Measurements from ENCODE around the gene FTO. TPM values are rescaled to one million over a fixed set of nuclear protein-coding genes. Genes with fewer than 3 reads are reported as not detected.

FTO gene
- total and polyA plus RNA-seq, 2 experiments from 2014 or later, result 46.8 to 77.7 TPM

DNA sequence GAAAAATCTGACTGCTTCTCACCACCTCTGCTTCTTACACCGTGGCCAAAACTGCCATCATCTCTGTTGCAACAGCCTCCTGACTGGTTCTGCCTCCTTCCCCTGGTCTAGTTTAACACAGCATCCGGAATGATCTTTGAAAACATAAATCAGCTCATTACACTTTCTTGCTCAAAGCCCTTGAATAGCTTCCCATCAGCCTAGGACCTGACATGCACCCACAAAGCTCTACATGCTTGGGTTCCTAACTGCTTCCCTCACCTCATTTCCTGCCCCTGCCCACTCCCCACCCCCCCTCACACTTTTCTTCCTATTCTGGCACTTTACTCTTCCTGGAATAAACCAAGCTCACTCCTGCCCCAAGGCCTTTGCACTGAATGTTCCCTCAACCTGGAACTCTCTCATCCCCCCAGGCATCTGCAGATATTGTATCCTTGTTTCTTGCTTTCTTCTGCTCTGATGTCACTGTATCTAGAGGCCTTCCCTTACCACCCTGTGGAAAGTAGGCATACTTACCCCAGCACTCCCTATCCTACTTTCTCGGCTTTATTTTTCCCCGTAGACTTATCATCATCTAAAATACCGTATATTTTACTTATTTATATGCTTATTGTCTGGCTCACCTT, 112.4 kb downstream of the FTO start:
- H4K20me1 ChIP-seq (ENCODE audit: insufficient read depth, poor library complexity, severe bottlenecking), result no peaks in the 10 kb centered on the region
- no peaks in the 10 kb centered on the region for H3K4me1 ChIP-seq (ENCODE audit: insufficient read depth)
- 87% methylated on average over 5 of the region's 5 CpGs for WGBS (ENCODE audit: low lambda C conversion rate, missing lambda C conversion rate)
- no peaks in the 10 kb centered on the region for H3K36me3 ChIP-seq (replicated peaks; ENCODE audit: insufficient read depth, low read depth)
- no peaks in the 10 kb centered on the region for H3K27me3 ChIP-seq
- no peak for DNase-seq (ENCODE audit: low spot score)
- H3K4me2 ChIP-seq, result no peak overlapping the region
- TF ChIP-seq EZH2 (IDR thresholded peaks at IDR 0.05; ENCODE audit: borderline replicate concordance), result no peak
- TF ChIP-seq, protein P1, sequence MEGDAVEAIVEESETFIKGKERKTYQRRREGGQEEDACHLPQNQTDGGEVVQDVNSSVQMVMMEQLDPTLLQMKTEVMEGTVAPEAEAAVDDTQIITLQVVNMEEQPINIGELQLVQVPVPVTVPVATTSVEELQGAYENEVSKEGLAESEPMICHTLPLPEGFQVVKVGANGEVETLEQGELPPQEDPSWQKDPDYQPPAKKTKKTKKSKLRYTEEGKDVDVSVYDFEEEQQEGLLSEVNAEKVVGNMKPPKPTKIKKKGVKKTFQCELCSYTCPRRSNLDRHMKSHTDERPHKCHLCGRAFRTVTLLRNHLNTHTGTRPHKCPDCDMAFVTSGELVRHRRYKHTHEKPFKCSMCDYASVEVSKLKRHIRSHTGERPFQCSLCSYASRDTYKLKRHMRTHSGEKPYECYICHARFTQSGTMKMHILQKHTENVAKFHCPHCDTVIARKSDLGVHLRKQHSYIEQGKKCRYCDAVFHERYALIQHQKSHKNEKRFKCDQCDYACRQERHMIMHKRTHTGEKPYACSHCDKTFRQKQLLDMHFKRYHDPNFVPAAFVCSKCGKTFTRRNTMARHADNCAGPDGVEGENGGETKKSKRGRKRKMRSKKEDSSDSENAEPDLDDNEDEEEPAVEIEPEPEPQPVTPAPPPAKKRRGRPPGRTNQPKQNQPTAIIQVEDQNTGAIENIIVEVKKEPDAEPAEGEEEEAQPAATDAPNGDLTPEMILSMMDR (IDR thresholded peaks at IDR 0.05; ENCODE audit: poor library complexity), result no peak
- TF ChIP-seq EZH2phosphoT487 (IDR thresholded peaks at IDR 0.05; ENCODE audit: low read depth, severe bottlenecking, unreplicated experiment), result no peak
- H3K27ac ChIP-seq, result peak overlapping the region; percentile 67
- H3K9me2 ChIP-seq (replicated peaks; ENCODE audit: insufficient read depth), result no peaks in the 10 kb centered on the region
- no peak overlapping the region for H2AFZ ChIP-seq
- no peaks in the 10 kb centered on the region for H3K9me3 ChIP-seq (ENCODE audit: low read depth)
- no peaks in the 10 kb centered on the region for H3K79me2 ChIP-seq
- no peak overlapping the region for H3K4me3 ChIP-seq

DNA sequence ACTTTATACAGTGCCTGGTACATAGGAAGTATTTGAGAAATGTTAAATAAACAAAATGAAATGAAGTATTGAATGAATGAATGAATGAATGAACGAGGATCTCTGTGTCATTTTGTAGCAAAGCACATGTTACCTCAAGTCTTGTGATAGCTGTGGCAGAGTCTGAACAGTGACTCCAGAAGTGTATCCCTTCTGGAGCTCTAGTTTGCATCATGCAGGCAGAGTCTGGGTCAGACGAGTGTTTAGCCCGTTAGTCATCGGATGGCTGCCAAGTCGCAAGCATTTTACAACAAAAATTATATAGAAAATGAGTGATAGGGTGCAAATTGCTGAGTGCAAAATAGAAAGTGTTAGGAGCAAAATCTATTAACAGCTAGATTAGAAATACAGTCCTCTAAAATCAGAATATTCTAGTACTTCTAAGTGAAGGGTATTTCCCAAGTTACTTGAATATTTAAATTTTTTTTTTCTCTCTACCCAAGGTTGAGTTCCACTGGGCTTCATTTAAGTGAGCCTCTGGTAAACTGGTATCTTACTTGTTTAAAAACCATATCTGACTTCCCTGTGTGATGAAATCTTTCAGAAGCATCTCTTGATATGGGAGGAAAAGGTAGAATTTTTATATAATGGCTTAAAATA, 113.3 kb downstream of the FTO start:
- WGBS (ENCODE audit: low lambda C conversion rate, missing lambda C conversion rate), result 52% methylated on average over 5 of the region's 5 CpGs
- H3K36me3 ChIP-seq (replicated peaks; ENCODE audit: insufficient read depth, low read depth), result no peaks in the 10 kb centered on the region
- no peak overlapping the region for H2AFZ ChIP-seq
- H3K4me2 ChIP-seq, result no peak overlapping the region
- no peaks in the 10 kb centered on the region for H3K9me3 ChIP-seq (ENCODE audit: low read depth)
- H3K27ac ChIP-seq, result peak overlapping the region; percentile 67
- no peaks in the 10 kb centered on the region for H3K9me2 ChIP-seq (replicated peaks; ENCODE audit: insufficient read depth)
- TF ChIP-seq, protein P1 (IDR thresholded peaks at IDR 0.05; ENCODE audit: poor library complexity), result no peak
- no peak for TF ChIP-seq EZH2phosphoT487 (IDR thresholded peaks at IDR 0.05; ENCODE audit: low read depth, severe bottlenecking, unreplicated experiment)
- TF ChIP-seq EZH2 (IDR thresholded peaks at IDR 0.05; ENCODE audit: borderline replicate concordance), result no peak
- H4K20me1 ChIP-seq (ENCODE audit: insufficient read depth, poor library complexity, severe bottlenecking), result no peaks in the 10 kb centered on the region
- no peaks in the 10 kb centered on the region for H3K79me2 ChIP-seq
- H3K27me3 ChIP-seq, result no peaks in the 10 kb centered on the region
- peak; percentile 39 for DNase-seq (ENCODE audit: low spot score)
- no peak overlapping the region for H3K4me3 ChIP-seq
- H3K4me1 ChIP-seq (ENCODE audit: insufficient read depth), result no peaks in the 10 kb centered on the region

DNA sequence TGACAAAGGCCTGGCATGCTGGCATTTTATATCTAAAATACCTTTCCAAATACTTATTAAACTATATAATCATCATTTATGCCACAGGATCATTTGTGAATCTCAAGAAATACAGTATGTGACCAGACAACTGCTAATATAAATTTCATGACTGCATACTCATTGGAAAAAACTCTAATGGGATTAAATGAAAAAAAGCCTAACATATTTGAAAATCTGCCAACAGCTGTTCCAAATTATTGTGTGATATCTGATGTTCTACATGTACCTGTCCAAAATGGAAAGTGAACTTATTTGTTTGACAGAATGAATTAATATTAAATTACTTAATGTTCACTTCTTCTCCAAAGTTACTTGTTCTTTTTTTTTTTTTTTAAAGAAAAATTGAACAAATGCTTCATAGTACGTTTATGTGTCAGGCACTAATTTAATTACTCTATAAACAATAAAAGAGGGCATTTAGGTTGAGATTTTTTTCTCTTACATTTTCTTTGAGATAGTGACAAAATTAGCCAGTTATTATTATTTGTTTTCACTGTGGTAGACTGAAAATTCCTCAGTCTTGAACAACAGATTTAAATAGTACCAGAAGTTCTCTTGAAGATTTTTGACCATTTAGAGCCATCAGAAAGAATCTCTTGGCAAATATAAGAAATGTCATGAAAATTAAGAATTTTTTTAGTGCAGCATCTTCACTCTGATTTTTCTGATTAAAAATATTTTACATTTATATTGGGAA, 114.0 kb downstream of the FTO start:
- 84% methylated on average over 1 of the region's 1 CpG for WGBS (ENCODE audit: low lambda C conversion rate, missing lambda C conversion rate)
- Histone ChIP-seq H3K4me1 (ENCODE audit: insufficient read depth) (no peaks in the 10 kb centered on the region), H3K9me3 (ENCODE audit: low read depth) (no peaks in the 10 kb centered on the region), H3K36me3 (replicated peaks; ENCODE audit: insufficient read depth, low read depth) (no peaks in the 10 kb centered on the region), H3K4me3 (no peak overlapping the region), H4K20me1 (ENCODE audit: insufficient read depth, poor library complexity, severe bottlenecking) (no peaks in the 10 kb centered on the region), H3K27ac (peak overlapping the region; percentile 33), H3K9me2 (replicated peaks; ENCODE audit: insufficient read depth) (no peaks in the 10 kb centered on the region), H3K79me2 (peaks cover 5% of the 10 kb centered on the region), H3K27me3 (no peaks in the 10 kb centered on the region), H2AFZ (no peak overlapping the region), H3K4me2 (no peak overlapping the region)
- DNase-seq (ENCODE audit: low spot score), result no peak
- TF ChIP-seq EZH2phosphoT487 (IDR thresholded peaks at IDR 0.05; ENCODE audit: low read depth, severe bottlenecking, unreplicated experiment) (no peak), EZH2 (IDR thresholded peaks at IDR 0.05; ENCODE audit: borderline replicate concordance) (no peak)
- TF ChIP-seq, protein P1 (IDR thresholded peaks at IDR 0.05; ENCODE audit: poor library complexity), result no peak

Measured in hepatocyte (in vitro differentiated cells).